ENCODE results near the gene SPPL3.

DNA sequence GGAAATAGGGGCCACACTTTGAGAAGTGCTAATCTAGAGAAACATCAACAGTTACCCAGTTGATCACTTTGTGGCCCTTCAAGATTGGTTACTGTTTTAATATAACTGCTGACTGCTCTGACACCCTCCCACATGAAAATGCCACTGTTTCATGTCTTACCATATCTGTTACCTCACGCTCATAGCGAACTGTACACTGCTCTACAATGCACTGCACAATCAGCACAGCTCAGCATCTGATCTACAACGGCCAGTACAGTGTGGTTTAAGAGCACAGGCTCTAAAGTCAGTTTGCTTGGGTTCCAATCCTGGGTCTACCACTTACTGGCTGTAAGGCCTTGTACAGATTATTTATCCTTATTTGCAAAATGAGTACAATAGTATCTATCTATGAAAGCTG is 39.1 kb downstream of the SPPL3 start:
- TF ChIP-seq, protein P1, sequence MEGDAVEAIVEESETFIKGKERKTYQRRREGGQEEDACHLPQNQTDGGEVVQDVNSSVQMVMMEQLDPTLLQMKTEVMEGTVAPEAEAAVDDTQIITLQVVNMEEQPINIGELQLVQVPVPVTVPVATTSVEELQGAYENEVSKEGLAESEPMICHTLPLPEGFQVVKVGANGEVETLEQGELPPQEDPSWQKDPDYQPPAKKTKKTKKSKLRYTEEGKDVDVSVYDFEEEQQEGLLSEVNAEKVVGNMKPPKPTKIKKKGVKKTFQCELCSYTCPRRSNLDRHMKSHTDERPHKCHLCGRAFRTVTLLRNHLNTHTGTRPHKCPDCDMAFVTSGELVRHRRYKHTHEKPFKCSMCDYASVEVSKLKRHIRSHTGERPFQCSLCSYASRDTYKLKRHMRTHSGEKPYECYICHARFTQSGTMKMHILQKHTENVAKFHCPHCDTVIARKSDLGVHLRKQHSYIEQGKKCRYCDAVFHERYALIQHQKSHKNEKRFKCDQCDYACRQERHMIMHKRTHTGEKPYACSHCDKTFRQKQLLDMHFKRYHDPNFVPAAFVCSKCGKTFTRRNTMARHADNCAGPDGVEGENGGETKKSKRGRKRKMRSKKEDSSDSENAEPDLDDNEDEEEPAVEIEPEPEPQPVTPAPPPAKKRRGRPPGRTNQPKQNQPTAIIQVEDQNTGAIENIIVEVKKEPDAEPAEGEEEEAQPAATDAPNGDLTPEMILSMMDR (IDR thresholded peaks at IDR 0.05; ENCODE audit: low read depth, low read length, poor library complexity, severe bottlenecking), result no peak
- no peak for TF ChIP-seq EZH2phosphoT487 (IDR thresholded peaks at IDR 0.05; ENCODE audit: borderline replicate concordance, low read length)
